Prostate gland (tissue), 2 donors: ENCODE measurements around the gene MICALL2.

Experiments
- POLR2A ChIP-seq: fragments of 450-650 bp; IDR thresholded peaks from one replicate; pipeline ENCODE4 v1.6.1; 2016; ENCODE audit warnings: antibody characterized with exemption, mild to moderate bottlenecking
- TF ChIP-seq, protein P1 (sequence below), 4 experiments: fragments of 200-600 bp in 2 of 4; fragments of 450-650 bp in 2 of 4; sonication (generic) in 2 of 4; IDR thresholded peaks; 1 replicate in 3 of 4; 2 replicates in 1 of 4; pipeline ENCODE4 v1.5.1; 2016 to 2019; ENCODE audit warnings: antibody characterized with exemption in 4 of 4, mild to moderate bottlenecking in 2 of 4, moderate library complexity in 2 of 4

DNA sequence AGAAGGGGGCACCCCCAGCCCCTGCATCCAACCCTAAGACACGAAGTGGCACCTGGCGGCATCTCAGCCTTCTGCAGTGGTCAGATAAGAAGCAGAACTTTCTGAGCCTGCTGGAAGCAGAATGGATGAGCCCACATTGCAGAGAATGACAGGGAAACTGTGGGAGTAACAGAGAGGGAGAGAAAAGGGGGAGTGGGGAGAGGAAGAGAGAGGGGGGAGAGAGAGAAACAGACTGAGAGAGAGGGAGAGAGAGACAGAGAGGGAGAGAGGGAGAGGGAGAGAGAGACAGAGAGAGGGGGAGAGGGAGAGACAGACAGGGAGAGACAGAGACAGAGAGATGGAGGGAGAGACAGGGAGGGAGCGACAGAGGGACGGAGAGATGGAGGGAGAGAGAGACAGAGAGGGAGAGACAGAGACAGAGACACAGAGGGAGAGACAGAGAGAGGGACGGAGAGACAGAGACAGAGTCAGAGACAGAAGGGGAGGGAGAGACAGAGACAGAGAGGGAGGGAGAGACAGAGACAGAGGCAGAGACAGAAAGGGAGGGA is 35.9 kb downstream of the MICALL2 start:
- TF ChIP-seq POLR2A: no peak
- TF ChIP-seq, protein P1, sequence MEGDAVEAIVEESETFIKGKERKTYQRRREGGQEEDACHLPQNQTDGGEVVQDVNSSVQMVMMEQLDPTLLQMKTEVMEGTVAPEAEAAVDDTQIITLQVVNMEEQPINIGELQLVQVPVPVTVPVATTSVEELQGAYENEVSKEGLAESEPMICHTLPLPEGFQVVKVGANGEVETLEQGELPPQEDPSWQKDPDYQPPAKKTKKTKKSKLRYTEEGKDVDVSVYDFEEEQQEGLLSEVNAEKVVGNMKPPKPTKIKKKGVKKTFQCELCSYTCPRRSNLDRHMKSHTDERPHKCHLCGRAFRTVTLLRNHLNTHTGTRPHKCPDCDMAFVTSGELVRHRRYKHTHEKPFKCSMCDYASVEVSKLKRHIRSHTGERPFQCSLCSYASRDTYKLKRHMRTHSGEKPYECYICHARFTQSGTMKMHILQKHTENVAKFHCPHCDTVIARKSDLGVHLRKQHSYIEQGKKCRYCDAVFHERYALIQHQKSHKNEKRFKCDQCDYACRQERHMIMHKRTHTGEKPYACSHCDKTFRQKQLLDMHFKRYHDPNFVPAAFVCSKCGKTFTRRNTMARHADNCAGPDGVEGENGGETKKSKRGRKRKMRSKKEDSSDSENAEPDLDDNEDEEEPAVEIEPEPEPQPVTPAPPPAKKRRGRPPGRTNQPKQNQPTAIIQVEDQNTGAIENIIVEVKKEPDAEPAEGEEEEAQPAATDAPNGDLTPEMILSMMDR (IDR thresholded peaks at IDR 0.05): no peak
